GM23338 (cell line): Measurements from ENCODE around the gene CHCHD3.

Source experiments
- CTCF ChIP-seq, 2 experiments: fragments of 200-600 bp in 1 of 2; sonication (generic) in 1 of 2; conservative IDR thresholded peaks; 2 replicates each; pipeline versions ENCODE4 v1.5.1 to v1.6.1; 2016 to 2017; ENCODE audit warnings: antibody characterized with exemption in 2 of 2, low read depth in 2 of 2, mild to moderate bottlenecking in 2 of 2, moderate library complexity in 1 of 2
- EZH2 ChIP-seq: fragments of 200-600 bp; sonication (generic); IDR thresholded peaks from one replicate; pipeline ENCODE4 v1.8.0; 2017; ENCODE audit warnings: antibody characterized with exemption, mild to moderate bottlenecking, low read depth; ENCODE audit not compliant: unreplicated experiment
- EZH2phosphoT487 ChIP-seq: fragments of 200-600 bp; sonication (generic); IDR thresholded peaks from one replicate; pipeline ENCODE4 v1.8.1; 2018; ENCODE audit warnings: antibody characterized with exemption; ENCODE audit not compliant: unreplicated experiment
- POLR2AphosphoS5 ChIP-seq: IDR thresholded peaks from 2 replicates; pipeline ENCODE4 v1.6.1; 2016; ENCODE audit warnings: antibody characterized with exemption, low read depth

- TF ChIP-seq CTCF (conservative IDR thresholded peaks at IDR 0.05; ENCODE audit: low read depth in 2 of 2), result no peak
- no peak for TF ChIP-seq POLR2AphosphoS5
- no peak for TF ChIP-seq EZH2phosphoT487
- TF ChIP-seq EZH2, result no peak
These were observed 245.1 kb downstream of the CHCHD3 start for GRCh38 chr7:132836746-132837145.
